ENCODE measurements around the gene STX16.

The STX16 gene

GRCh38 chr20:58650776-58651558 lies at the start of gene STX16:
STX16 (plus strand) TSS chr20:58651283; CDS start chr20:58652007, 724 bp downstream.
- DNase-seq (ENCODE audit: low read depth) = peak; percentile 94
- H3K4me3 ChIP-seq (ENCODE audit: low read length) = peak within 1 kb of the TSS; percentile 99
- TF ChIP-seq CTCF (conservative IDR thresholded peaks at IDR 0.05; ENCODE audit: low read length) = peak; percentile 60

GRCh38 chr20:58602124-58602523 lies 49.0 kb upstream of the STX16 start:
- no peak for TF ChIP-seq CTCF (conservative IDR thresholded peaks at IDR 0.05; ENCODE audit: low read length)
- no peak for DNase-seq (ENCODE audit: low read depth)
- H3K4me3 ChIP-seq (ENCODE audit: low read length) = no peak overlapping the region

- no peak overlapping the region for H3K4me3 ChIP-seq (ENCODE audit: low read length)
- TF ChIP-seq CTCF (conservative IDR thresholded peaks at IDR 0.05; ENCODE audit: low read length) = no peak
- DNase-seq (ENCODE audit: low read depth) = peak; percentile 81
Measured at GRCh38 chr20:58603721-58604120, 47.4 kb upstream of the STX16 start.

DNA sequence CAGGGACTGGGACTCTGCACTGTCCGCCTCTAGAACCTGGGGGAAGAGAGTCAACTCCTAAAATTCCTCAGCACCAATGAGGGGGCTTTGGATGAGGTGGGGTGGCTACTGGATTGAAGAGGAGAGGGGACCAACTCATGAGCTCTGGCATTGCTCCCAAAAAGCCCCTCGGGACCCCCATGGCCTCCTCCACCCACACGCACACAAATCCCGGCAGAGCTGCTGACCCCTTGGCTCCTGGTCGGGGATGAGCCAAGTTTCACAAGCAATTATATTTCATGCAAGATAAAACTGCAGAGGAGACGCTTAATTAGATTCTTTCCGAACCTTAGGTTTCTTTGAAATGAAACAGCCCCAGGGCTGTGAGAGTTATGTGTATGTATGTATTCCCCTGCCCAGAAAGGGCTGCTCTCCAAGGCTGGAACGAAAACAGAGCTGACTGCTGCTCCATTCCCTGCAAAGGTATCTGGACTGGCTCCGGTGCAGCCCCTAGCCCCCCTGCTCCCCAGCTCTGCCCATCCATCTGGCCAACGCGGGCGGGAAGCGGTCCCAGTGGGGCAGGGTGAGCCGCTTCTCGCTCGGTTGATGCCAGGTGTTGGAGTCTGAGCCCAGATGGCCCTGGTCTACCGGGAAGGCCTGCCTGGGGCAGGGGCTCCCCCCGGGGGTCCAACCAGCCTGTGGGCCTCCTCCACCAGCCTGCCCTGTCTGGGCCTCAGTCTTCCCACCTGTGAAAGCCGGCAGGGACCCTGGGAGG lies 46.8 kb upstream of the STX16 start:
- no peak for TF ChIP-seq CTCF (conservative IDR thresholded peaks at IDR 0.05; ENCODE audit: low read length)
- no peak overlapping the region for H3K4me3 ChIP-seq (ENCODE audit: low read length)
- no peak for DNase-seq (ENCODE audit: low read depth)

DNA sequence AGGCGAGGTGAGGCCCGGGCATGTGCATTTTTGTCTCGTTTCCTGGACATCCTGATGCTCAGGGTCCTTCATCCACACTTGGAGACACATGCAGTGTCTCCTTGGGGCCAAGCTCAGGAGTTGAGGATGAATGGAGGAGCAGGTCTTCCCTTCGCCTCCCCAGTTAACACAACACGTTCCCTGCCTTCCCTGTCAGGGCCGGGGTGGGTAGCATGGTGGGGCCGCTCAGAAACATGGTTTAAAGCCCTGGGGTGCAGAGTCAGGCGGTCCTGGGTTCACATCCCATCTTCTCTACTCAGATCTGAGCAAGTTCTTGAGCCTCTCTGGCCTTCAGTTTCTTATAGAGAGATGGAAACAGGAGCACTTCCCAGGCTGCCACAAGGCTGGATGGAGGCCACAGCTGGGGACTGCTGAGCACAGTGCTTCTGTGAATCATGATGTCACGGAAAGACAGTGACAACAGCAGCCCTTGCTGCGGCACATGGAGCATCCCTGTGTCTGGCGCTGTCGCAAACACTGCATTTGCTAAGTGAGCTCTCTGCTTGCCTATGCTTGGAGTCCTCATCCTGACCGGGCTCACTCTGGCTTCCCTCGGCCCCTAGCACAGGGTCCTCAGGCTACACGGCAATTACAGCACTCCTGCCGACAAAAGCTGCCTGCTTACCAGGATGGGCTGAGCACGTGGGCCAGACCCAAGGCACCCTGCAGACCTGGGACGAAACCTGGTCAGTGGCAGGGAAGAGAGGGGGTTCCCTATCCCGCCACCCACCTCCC lies 45.6 kb upstream of the STX16 start:
- no peak for TF ChIP-seq CTCF (conservative IDR thresholded peaks at IDR 0.05; ENCODE audit: low read length)
- no peak overlapping the region for H3K4me3 ChIP-seq (ENCODE audit: low read length)
- DNase-seq (ENCODE audit: low read depth) = no peak

- DNase-seq (ENCODE audit: low read depth) = no peak
- TF ChIP-seq CTCF (conservative IDR thresholded peaks at IDR 0.05; ENCODE audit: low read length) = no peak
- no peak overlapping the region for H3K4me3 ChIP-seq (ENCODE audit: low read length)
Measured at GRCh38 chr20:58606184-58606583, 44.9 kb upstream of the STX16 start.
